HEK293 (cell line): ENCODE measurements around the gene MCM3AP.

Source experiments
- CTCF ChIA-PET: fragments of 350-600 bp; formaldehyde crosslinking; extraction: SDS; loops from one replicate; lab custom pipeline; 2021; ENCODE audit warnings: antibody characterized with exemption; lab: Yijun Ruan, JAX
- POLR2A ChIA-PET: fragments of 300-600 bp; formaldehyde crosslinking; extraction: SDS; loops from one replicate; lab custom pipeline; 2020; ENCODE audit warnings: antibody characterized with exemption, inconsistent platforms; lab: Yijun Ruan, JAX
- H3K27ac ChIP-seq: fragments of 200-500 bp; sonication (Bioruptor generic); 2 replicates; pipeline ENCODE4 v1.5.1; 2014; ENCODE audit warnings: low read depth, low read length, control low read depth, inconsistent platforms; ENCODE audit errors: extremely low read depth
- H3K36me3 ChIP-seq, 2 experiments: fragments of 200-500 bp in 1 of 2; sonication (Bioruptor generic) in 1 of 2; 1 replicate in 1 of 2; 2 replicates in 1 of 2; pipeline ENCODE4 v1.5.1; 2014 to 2017; ENCODE audit warnings: inconsistent platforms in 2 of 2, low read length in 2 of 2; ENCODE audit not compliant: control insufficient read depth in 2 of 2, insufficient read depth in 1 of 2
- H3K4me1 ChIP-seq: fragments of 200-500 bp; sonication (Bioruptor generic); 2 replicates; pipeline ENCODE4 v1.5.1; 2014; ENCODE audit warnings: mild to moderate bottlenecking, low read length, inconsistent platforms; ENCODE audit not compliant: control insufficient read depth, insufficient read depth
- H3K4me3 ChIP-seq: 2 replicates; pipeline ENCODE4 v1.5.1; 2011; ENCODE audit warnings: low read depth, mild to moderate bottlenecking, control low read depth, low read length, moderate library complexity
- H3K9me3 ChIP-seq: fragments of 200-500 bp; sonication (Bioruptor generic); 2 replicates; pipeline ENCODE4 v1.5.1; 2014; ENCODE audit warnings: low read depth, low read length, inconsistent platforms; ENCODE audit not compliant: control insufficient read depth, insufficient read depth
- GFI1B ChIP-seq: fragments of 450-650 bp; formaldehyde crosslinking; IDR thresholded peaks from 2 replicates; pipeline ENCODE4 v1.5.1; 2016; ENCODE audit warnings: missing biosample characterization, missing genetic modification characterization
- IKZF3 ChIP-seq: fragments of 450-650 bp; IDR thresholded peaks from 2 replicates; pipeline ENCODE4 v1.5.0; 2018; ENCODE audit warnings: missing biosample characterization, mild to moderate bottlenecking, missing genetic modification characterization, moderate library complexity
- KLF7 ChIP-seq: fragments of 450-650 bp; formaldehyde crosslinking; IDR thresholded peaks from 2 replicates; pipeline ENCODE4 v1.5.1; 2016; ENCODE audit warnings: missing biosample characterization, missing genetic modification characterization, borderline replicate concordance
- MYNN ChIP-seq: fragments of 450-650 bp; formaldehyde crosslinking; IDR thresholded peaks from 2 replicates; pipeline ENCODE4 v1.5.1; 2016; ENCODE audit warnings: missing biosample characterization, missing genetic modification characterization, borderline replicate concordance
- OSR2 ChIP-seq: fragments of 450-650 bp; formaldehyde crosslinking; IDR thresholded peaks from 2 replicates; pipeline ENCODE4 v1.5.1; 2016; ENCODE audit warnings: missing biosample characterization, missing genetic modification characterization
- SCRT2 ChIP-seq: fragments of 450-650 bp; formaldehyde crosslinking; IDR thresholded peaks from 2 replicates; pipeline ENCODE4 v1.5.1; 2016; ENCODE audit warnings: missing biosample characterization, missing genetic modification characterization
- WT1 ChIP-seq: fragments of 450-650 bp; formaldehyde crosslinking; IDR thresholded peaks from 2 replicates; pipeline ENCODE4 v1.5.1; 2016; ENCODE audit warnings: missing biosample characterization, missing genetic modification characterization
- ZFP37 ChIP-seq: fragments of 450-650 bp; formaldehyde crosslinking; IDR thresholded peaks from 2 replicates; pipeline ENCODE4 v1.5.1; 2016; ENCODE audit warnings: missing biosample characterization, missing genetic modification characterization
- ZIC2 ChIP-seq: fragments of 450-650 bp; formaldehyde crosslinking; IDR thresholded peaks from 2 replicates; pipeline ENCODE4 v1.5.1; 2016; ENCODE audit warnings: missing biosample characterization, missing genetic modification characterization
- ZNF155 ChIP-seq: fragments of 450-650 bp; formaldehyde crosslinking; IDR thresholded peaks from 2 replicates; pipeline ENCODE4 v1.5.1; 2016; ENCODE audit warnings: missing biosample characterization, missing genetic modification characterization
- ZNF16 ChIP-seq: fragments of 450-650 bp; formaldehyde crosslinking; IDR thresholded peaks from 2 replicates; pipeline ENCODE4 v1.5.1; 2016; ENCODE audit warnings: low read depth, missing biosample characterization, missing genetic modification characterization
- ZNF169 ChIP-seq: fragments of 450-650 bp; formaldehyde crosslinking; IDR thresholded peaks from 2 replicates; pipeline ENCODE4 v1.5.1; 2016; ENCODE audit warnings: missing biosample characterization, missing genetic modification characterization
- ZNF24 ChIP-seq: fragments of 450-650 bp; formaldehyde crosslinking; IDR thresholded peaks from 2 replicates; pipeline ENCODE4 v1.5.1; 2016; ENCODE audit warnings: missing biosample characterization, missing genetic modification characterization
- ZNF311 ChIP-seq: fragments of 450-650 bp; formaldehyde crosslinking; IDR thresholded peaks from 2 replicates; pipeline ENCODE4 v1.5.1; 2017; ENCODE audit warnings: missing biosample characterization, missing genetic modification characterization, borderline replicate concordance
- ZNF324 ChIP-seq: fragments of 450-650 bp; formaldehyde crosslinking; IDR thresholded peaks from 2 replicates; pipeline ENCODE4 v1.5.1; 2016; ENCODE audit warnings: missing biosample characterization, missing genetic modification characterization
- ZNF335 ChIP-seq: fragments of 450-650 bp; formaldehyde crosslinking; conservative IDR thresholded peaks from 2 replicates; pipeline ENCODE4 v1.5.1; 2016; ENCODE audit warnings: missing biosample characterization, missing genetic modification characterization
- ZNF350 ChIP-seq: fragments of 450-650 bp; formaldehyde crosslinking; IDR thresholded peaks from 2 replicates; pipeline ENCODE4 v1.5.0; 2017; ENCODE audit warnings: missing biosample characterization, mild to moderate bottlenecking, missing genetic modification characterization
- ZNF416 ChIP-seq: fragments of 450-650 bp; formaldehyde crosslinking; IDR thresholded peaks from 2 replicates; pipeline ENCODE4 v1.5.1; 2016; ENCODE audit warnings: missing biosample characterization, missing genetic modification characterization
- ZNF48 ChIP-seq: fragments of 450-650 bp; formaldehyde crosslinking; IDR thresholded peaks from 2 replicates; pipeline ENCODE4 v1.5.1; 2016; ENCODE audit warnings: missing biosample characterization, missing genetic modification characterization
- ZNF529 ChIP-seq: fragments of 450-650 bp; formaldehyde crosslinking; IDR thresholded peaks from 2 replicates; pipeline ENCODE4 v1.5.1; 2017; ENCODE audit warnings: missing genetic modification characterization, missing biosample characterization; ENCODE audit not compliant: insufficient replicate concordance
- ZNF549 ChIP-seq: fragments of 450-650 bp; IDR thresholded peaks from 2 replicates; pipeline ENCODE4 v1.5.1; 2018; ENCODE audit warnings: missing biosample characterization, missing genetic modification characterization, mild to moderate bottlenecking, inconsistent platforms, moderate library complexity
- ZNF571 ChIP-seq: fragments of 450-650 bp; formaldehyde crosslinking; IDR thresholded peaks from 2 replicates; pipeline ENCODE4 v1.5.0; 2017; ENCODE audit warnings: missing biosample characterization, missing genetic modification characterization
- ZNF629 ChIP-seq: fragments of 450-650 bp; formaldehyde crosslinking; IDR thresholded peaks from 2 replicates; pipeline ENCODE4 v1.5.1; 2017; ENCODE audit warnings: missing biosample characterization, missing genetic modification characterization
- ZNF76 ChIP-seq: fragments of 450-650 bp; formaldehyde crosslinking; IDR thresholded peaks from 2 replicates; pipeline ENCODE4; 2016; ENCODE audit warnings: low read depth, missing biosample characterization, missing genetic modification characterization, borderline replicate concordance
- ZSCAN23 ChIP-seq: fragments of 450-650 bp; formaldehyde crosslinking; IDR thresholded peaks from 2 replicates; pipeline ENCODE4 v1.5.1; 2016; ENCODE audit warnings: missing biosample characterization, missing genetic modification characterization
- TF ChIP-seq, protein P1 (sequence below): fragments of 450-650 bp; formaldehyde crosslinking; IDR thresholded peaks from 2 replicates; pipeline ENCODE4 v1.5.1; 2016; ENCODE audit warnings: missing biosample characterization, missing genetic modification characterization
- TF ChIP-seq, protein P2 (sequence below): fragments of 450-650 bp; formaldehyde crosslinking; IDR thresholded peaks from 2 replicates; pipeline ENCODE4 v1.5.1; 2016; ENCODE audit warnings: missing biosample characterization, missing genetic modification characterization, low read depth
- TF ChIP-seq, protein P3 (sequence below): fragments of 450-650 bp; formaldehyde crosslinking; IDR thresholded peaks from 2 replicates; pipeline ENCODE4 v1.5.1; 2016; ENCODE audit warnings: missing biosample characterization, missing genetic modification characterization, low read depth

Gene MCM3AP

DNA sequence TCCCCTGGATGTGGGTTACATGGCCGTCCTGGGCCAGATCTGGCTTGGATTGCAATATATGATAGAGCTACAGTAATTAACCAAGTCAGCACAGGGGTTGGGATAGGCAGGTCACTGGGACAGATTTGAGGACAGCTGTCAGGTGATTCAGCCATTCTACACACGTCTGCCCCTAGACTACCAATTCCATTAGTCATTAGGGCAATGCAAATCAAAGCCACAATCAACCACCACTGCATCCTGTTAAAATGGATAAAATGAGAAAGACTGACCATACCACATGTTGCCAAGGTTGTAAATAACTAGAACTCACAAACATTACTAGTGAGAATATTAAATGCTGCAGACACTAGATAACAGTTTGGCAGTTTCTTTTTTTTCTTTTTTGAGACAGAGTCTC is 22.2 kb upstream of the MCM3AP start (continued):
- no peak for TF ChIP-seq ZNF48
- TF ChIP-seq ZNF350 (tag by site-specific recombination) = no peak
- no peak for TF ChIP-seq ZNF324 (tag by site-specific recombination)
- TF ChIP-seq ZFP37 = no peak
- TF ChIP-seq, protein P1, sequence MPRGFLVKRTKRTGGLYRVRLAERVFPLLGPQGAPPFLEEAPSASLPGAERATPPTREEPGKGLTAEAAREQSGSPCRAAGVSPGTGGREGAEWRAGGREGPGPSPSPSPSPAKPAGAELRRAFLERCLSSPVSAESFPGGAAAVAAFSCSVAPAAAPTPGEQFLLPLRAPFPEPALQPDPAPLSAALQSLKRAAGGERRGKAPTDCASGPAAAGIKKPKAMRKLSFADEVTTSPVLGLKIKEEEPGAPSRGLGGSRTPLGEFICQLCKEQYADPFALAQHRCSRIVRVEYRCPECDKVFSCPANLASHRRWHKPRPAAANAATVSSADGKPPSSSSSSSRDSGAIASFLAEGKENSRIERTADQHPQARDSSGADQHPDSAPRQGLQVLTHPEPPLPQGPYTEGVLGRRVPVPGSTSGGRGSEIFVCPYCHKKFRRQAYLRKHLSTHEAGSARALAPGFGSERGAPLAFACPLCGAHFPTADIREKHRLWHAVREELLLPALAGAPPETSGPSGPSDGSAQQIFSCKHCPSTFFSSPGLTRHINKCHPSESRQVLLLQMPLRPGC (tag by site-specific recombination) = no peak
- TF ChIP-seq ZNF76 (tag by site-specific recombination) = no peak
- no peak for TF ChIP-seq KLF7 (tag by site-specific recombination)
- TF ChIP-seq ZNF311 (tag by site-specific recombination) = no peak
- TF ChIP-seq SCRT2 (tag by site-specific recombination) = no peak
- TF ChIP-seq ZIC2 (tag by site-specific recombination) = no peak
- TF ChIP-seq ZNF529 (tag by site-specific recombination) = no peak
- no peak for TF ChIP-seq ZNF24
- no peak for TF ChIP-seq MYNN (tag by site-specific recombination)

DNA sequence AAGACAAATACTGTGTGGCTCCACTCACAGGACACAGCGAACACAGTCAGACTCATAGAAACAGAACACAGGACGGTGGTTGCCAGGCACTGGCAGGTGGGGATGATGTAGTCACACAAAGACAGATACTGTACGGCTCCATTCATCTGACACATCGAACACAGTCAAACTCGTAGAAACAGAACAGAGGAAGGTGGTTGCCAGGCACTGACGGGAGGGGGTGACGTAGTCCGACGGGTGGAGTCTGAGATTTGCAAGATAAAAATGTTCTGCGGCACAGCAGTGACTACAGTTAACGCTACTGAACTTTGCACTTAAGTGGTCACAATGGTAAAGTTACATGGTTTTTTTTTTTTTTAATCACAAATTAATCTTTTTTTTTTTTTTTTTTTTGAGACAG is 19.5 kb upstream of the MCM3AP start:
- Histone ChIP-seq H3K36me3 (peaks cover 57 to 79% of the 10 kb centered on the region in 2 experiments), H3K4me1 (no peaks in the 10 kb centered on the region), H3K9me3 (no peaks in the 10 kb centered on the region), H3K27ac (no peak overlapping the region), H3K4me3 (no peak overlapping the region)
- POLR2A ChIA-PET = interaction anchor here (0.6 kb wide), 1 partner anchor 42 kb away, joined by 4 read pairs; no protein-coding TSS in a partner anchor
- TF ChIP-seq, protein P2, sequence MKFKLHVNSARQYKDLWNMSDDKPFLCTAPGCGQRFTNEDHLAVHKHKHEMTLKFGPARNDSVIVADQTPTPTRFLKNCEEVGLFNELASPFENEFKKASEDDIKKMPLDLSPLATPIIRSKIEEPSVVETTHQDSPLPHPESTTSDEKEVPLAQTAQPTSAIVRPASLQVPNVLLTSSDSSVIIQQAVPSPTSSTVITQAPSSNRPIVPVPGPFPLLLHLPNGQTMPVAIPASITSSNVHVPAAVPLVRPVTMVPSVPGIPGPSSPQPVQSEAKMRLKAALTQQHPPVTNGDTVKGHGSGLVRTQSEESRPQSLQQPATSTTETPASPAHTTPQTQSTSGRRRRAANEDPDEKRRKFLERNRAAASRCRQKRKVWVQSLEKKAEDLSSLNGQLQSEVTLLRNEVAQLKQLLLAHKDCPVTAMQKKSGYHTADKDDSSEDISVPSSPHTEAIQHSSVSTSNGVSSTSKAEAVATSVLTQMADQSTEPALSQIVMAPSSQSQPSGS (tag by site-specific recombination) = no peak
- no peak for TF ChIP-seq ZSCAN23 (tag by site-specific recombination)
- no peak for TF ChIP-seq IKZF3 (tag by site-specific recombination)
- no peak for TF ChIP-seq ZNF335 (tag by site-specific recombination)
- no peak for TF ChIP-seq ZNF571
- no peak for TF ChIP-seq ZNF416 (tag by site-specific recombination)
- no peak for TF ChIP-seq WT1
- TF ChIP-seq, protein P3, sequence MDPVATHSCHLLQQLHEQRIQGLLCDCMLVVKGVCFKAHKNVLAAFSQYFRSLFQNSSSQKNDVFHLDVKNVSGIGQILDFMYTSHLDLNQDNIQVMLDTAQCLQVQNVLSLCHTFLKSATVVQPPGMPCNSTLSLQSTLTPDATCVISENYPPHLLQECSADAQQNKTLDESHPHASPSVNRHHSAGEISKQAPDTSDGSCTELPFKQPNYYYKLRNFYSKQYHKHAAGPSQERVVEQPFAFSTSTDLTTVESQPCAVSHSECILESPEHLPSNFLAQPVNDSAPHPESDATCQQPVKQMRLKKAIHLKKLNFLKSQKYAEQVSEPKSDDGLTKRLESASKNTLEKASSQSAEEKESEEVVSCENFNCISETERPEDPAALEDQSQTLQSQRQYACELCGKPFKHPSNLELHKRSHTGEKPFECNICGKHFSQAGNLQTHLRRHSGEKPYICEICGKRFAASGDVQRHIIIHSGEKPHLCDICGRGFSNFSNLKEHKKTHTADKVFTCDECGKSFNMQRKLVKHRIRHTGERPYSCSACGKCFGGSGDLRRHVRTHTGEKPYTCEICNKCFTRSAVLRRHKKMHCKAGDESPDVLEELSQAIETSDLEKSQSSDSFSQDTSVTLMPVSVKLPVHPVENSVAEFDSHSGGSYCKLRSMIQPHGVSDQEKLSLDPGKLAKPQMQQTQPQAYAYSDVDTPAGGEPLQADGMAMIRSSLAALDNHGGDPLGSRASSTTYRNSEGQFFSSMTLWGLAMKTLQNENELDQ (tag by site-specific recombination) = no peak
- TF ChIP-seq ZNF549 (tag by site-specific recombination) = no peak
- TF ChIP-seq ZNF629 (tag by site-specific recombination) = no peak
- no peak for TF ChIP-seq ZNF350 (tag by site-specific recombination)
- TF ChIP-seq OSR2 (tag by site-specific recombination) = no peak
- no peak for TF ChIP-seq ZNF16 (tag by site-specific recombination)
- TF ChIP-seq ZNF169 (tag by site-specific recombination) = no peak
- TF ChIP-seq ZNF155 (tag by site-specific recombination) = no peak
- TF ChIP-seq GFI1B = no peak
- CTCF ChIA-PET = no interaction called here
